ENCODE data around the gene LIPK. TPM values are rescaled to one million over a fixed set of nuclear protein-coding genes. Genes with fewer than 3 reads are reported as not detected.
"Not testable (repeated sequence)": the region's sequence is repeated elsewhere in the genome, so short reads cannot be mapped to it uniquely, and the experiment has no call there.

Gene LIPK
- total RNA-seq, 1 donor: not detected

GRCh38 chr10:88682491-88682890 is 23.6 kb upstream of the LIPK start:
- H3K4me3 ChIP-seq (ENCODE audit: low read depth, low read length): no peak overlapping the region
- no peak for TF ChIP-seq CTCF (IDR thresholded peaks at IDR 0.05; ENCODE audit: insufficient read depth, low read length)
- DNase-seq (ENCODE audit: low read depth): no peak

- DNase-seq (ENCODE audit: low read depth): peak; percentile 58
- TF ChIP-seq CTCF (IDR thresholded peaks at IDR 0.05; ENCODE audit: insufficient read depth, low read length): peak; percentile 87
- no peak overlapping the region for H3K4me3 ChIP-seq (ENCODE audit: low read depth, low read length)
Observed at GRCh38 chr10:88687853-88688467, 18.1 kb upstream of the LIPK start.

- no peak for DNase-seq (ENCODE audit: low read depth)
- H3K4me3 ChIP-seq (ENCODE audit: low read depth, low read length): no peak overlapping the region
- TF ChIP-seq CTCF (IDR thresholded peaks at IDR 0.05; ENCODE audit: insufficient read depth, low read length): no peak
Observed at GRCh38 chr10:88689366-88689765, 16.7 kb upstream of the LIPK start.

GRCh38 chr10:88693392-88694020 is 12.5 kb upstream of the LIPK start:
- peak; percentile 49 for DNase-seq (ENCODE audit: low read depth)
- H3K4me3 ChIP-seq (ENCODE audit: low read depth, low read length): no peak overlapping the region
- peak; percentile 47 for TF ChIP-seq CTCF (IDR thresholded peaks at IDR 0.05; ENCODE audit: insufficient read depth, low read length)

- H3K4me3 ChIP-seq (ENCODE audit: low read depth, low read length): no peak overlapping the region
- TF ChIP-seq CTCF (IDR thresholded peaks at IDR 0.05; ENCODE audit: insufficient read depth, low read length): no peak
- DNase-seq (ENCODE audit: low read depth): no peak
Observed at GRCh38 chr10:88702848-88703597, 3.0 kb upstream of the LIPK start.

- TF ChIP-seq CTCF (IDR thresholded peaks at IDR 0.05; ENCODE audit: insufficient read depth, low read length): no peak
- no peak overlapping the region for H3K4me3 ChIP-seq (ENCODE audit: low read depth, low read length)
- DNase-seq (ENCODE audit: low read depth): peak; percentile 67
Observed at GRCh38 chr10:88707429-88708155, 1.5 kb downstream of the LIPK start.

- not testable (repeated sequence) for H3K4me3 ChIP-seq (ENCODE audit: low read depth, low read length); DNase-seq (ENCODE audit: low read depth)
Observed at GRCh38 chr10:88709361-88709760, 3.3 kb downstream of the LIPK start.

Measured in fibroblast of the aortic adventitia (primary cell).